Duodenal mucosa (tissue), 2 donors: ENCODE data around the gene GSG1L.

Experiments
- H3K27ac ChIP-seq: one replicate; pipeline ENCODE4 v1.7.0; 2013; ENCODE audit warnings: low read depth, low read length
- H3K27me3 ChIP-seq, 2 donors: one replicate each; pipeline ENCODE4 v1.7.0; 2013; ENCODE audit warnings: low read length in 2 of 2, control low read depth in 1 of 2; ENCODE audit not compliant: insufficient read depth in 2 of 2, control insufficient read depth in 1 of 2
- H3K36me3 ChIP-seq, 2 donors: one replicate each; pipeline ENCODE4 v1.7.0; 2013; ENCODE audit warnings: low read length in 2 of 2, control low read depth in 1 of 2; ENCODE audit not compliant: insufficient read depth in 2 of 2, control insufficient read depth in 1 of 2
- H3K4me1 ChIP-seq, 2 donors: one replicate each; pipeline ENCODE4 v1.7.0; 2013; ENCODE audit warnings: low read length in 2 of 2, control low read depth in 1 of 2; ENCODE audit not compliant: insufficient read depth in 2 of 2, control insufficient read depth in 1 of 2
- H3K4me3 ChIP-seq, 2 donors: one replicate each; pipeline ENCODE4 v1.7.0; 2013; ENCODE audit warnings: low read length in 2 of 2, low read depth in 1 of 2
- H3K9ac ChIP-seq, 2 donors: one replicate each; pipeline ENCODE4 v1.7.0; 2013; ENCODE audit warnings: low read length in 2 of 2, low read depth in 1 of 2
- H3K9me3 ChIP-seq, 2 donors: one replicate each; pipeline ENCODE4 v1.7.0; 2013; ENCODE audit warnings: low read length in 2 of 2, control low read depth in 1 of 2; ENCODE audit not compliant: control insufficient read depth in 1 of 2

GSG1L gene

DNA sequence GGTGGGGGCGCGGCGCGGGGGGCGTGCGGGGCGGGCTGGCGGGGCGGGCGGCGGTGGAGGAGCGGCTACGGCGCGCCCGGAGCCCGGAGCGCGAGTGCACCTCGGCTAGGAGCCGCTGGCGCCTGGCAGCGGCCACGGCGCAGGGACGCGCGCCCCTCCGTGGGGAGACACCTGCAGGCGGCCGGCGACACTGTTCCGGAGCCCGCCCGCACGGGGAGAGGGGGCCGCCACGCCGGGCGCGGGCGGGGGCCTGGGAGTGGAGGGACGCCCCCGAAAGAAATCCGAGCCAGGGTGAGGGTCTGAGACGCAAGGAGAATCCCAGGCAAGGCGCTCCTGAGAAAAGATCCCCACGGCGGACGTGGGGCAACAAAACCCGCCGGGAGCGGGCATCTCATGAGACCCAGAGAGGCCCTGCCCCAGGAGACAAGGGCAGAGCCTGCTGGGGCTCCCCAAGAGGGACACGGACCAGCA, at the start of gene GSG1L:
Gene GSG1L, minus strand, starts transcription at position 124 of the 471 bp plus-strand sequence. CDS start 290 bp downstream, outside the sequence.
- Histone ChIP-seq H3K4me1 (no peaks in the 10 kb centered on the region), H3K9ac (no peak within 1 kb of the TSS), H3K4me3 (no peak within 1 kb of the TSS), H3K9me3 (no peaks in the 10 kb centered on the region), H3K27ac (no peak within 1 kb of the TSS), H3K36me3 (no peaks in the 10 kb centered on the region), H3K27me3 (peaks cover 27 to 37% of the 10 kb centered on the region in 2 donors)

DNA sequence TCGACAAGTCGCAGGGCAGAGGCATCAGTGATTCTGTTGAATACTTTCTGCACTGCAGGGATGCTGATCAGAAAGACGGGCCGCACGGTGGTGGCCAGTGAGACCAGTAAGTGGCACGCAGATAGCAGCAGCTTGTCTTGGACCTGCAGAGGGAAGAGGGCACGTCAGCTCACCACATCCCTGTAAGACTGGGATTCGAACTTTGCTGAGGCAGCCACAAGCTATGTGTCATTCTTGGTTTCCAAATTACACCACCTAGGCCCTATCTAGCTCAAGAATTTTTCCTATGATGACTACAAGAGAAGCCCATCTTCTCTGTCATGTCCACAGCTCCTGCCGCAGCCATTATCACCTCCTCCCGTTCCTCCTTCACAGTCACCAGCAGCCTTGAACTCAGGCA, 49.4 kb upstream of the GSG1L start:
- Histone ChIP-seq H3K9ac (no peak overlapping the region), H3K4me1 (peaks cover 3 to 7% of the 10 kb centered on the region in 2 donors), H3K4me3 (no peak overlapping the region), H3K27me3 (no peaks in the 10 kb centered on the region), H3K36me3 (peaks cover 44 to 83% of the 10 kb centered on the region in 2 donors), H3K9me3 (no peaks in the 10 kb centered on the region), H3K27ac (no peak overlapping the region)

DNA sequence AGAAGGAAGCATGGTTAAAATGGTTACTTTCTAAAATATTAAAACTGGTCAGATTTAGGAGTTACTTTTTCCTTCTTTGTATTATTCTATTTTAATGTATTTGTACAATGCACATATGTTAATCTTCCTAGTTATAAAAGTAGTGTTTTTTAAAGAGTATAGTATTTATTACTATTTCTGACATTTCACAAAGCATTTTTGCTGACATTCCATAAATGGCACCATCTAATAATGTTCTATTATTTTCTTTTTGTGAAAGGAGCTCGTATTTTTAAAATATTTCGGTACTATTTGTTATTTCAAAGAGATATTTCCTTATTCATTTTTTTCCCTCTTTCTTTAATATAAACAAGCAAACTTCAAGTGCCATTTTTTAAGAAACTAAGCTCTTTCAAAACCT, 47.5 kb upstream of the GSG1L start:
- Histone ChIP-seq H3K9ac (no peak overlapping the region), H3K36me3 (peaks cover 55 to 85% of the 10 kb centered on the region in 2 donors), H3K27me3 (no peaks in the 10 kb centered on the region), H3K27ac (no peak overlapping the region), H3K4me1 (peaks cover 3 to 7% of the 10 kb centered on the region in 2 donors), H3K4me3 (no peak overlapping the region), H3K9me3 (no peaks in the 10 kb centered on the region)

DNA sequence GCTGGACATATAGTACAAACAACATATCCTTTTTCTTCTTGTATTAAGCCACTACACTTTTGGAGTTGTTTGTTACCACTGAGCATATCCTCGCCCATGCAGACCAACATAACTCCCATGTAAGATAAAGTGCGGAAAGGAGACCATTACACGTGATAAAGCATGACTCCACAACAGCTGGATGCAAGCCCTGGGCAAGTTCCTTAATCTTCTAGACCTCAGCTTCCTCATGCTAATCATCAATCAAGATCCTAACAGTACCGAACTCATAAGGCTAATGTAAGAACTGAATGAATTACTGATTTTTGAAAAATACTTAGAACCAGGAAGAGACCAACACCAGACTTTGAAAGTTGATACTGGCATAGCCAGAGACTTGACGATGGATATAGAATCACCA, 47.0 kb upstream of the GSG1L start:
- Histone ChIP-seq H3K27ac (no peak overlapping the region), H3K27me3 (no peaks in the 10 kb centered on the region), H3K4me1 (peaks cover 3 to 7% of the 10 kb centered on the region in 2 donors), H3K36me3 (peaks cover 60 to 86% of the 10 kb centered on the region in 2 donors), H3K9ac (no peak overlapping the region), H3K4me3 (no peak overlapping the region), H3K9me3 (no peaks in the 10 kb centered on the region)

DNA sequence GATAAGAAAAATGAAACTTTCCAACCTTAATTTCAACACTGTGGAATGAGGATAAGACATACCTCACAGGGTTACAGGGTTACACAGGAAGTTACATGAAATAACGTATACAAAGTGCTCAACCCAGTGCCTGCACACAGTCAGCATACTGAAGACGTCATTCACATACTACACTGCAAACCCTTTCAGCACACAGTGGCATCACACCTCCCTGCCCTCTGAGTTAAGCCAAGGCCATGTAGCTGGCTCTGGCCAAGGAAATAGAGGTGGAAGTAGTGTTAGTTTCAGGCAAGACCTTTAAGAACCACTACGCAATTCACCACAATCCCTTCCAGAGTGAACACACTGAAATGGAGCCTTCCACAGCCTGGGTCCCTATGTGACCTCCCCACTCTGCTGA, 46.6 kb upstream of the GSG1L start:
- Histone ChIP-seq H3K4me3 (no peak overlapping the region), H3K27me3 (no peaks in the 10 kb centered on the region), H3K9me3 (no peaks in the 10 kb centered on the region), H3K9ac (no peak overlapping the region), H3K27ac (no peak overlapping the region), H3K36me3 (peaks cover 64 to 86% of the 10 kb centered on the region in 2 donors), H3K4me1 (peaks cover 3 to 7% of the 10 kb centered on the region in 2 donors)

DNA sequence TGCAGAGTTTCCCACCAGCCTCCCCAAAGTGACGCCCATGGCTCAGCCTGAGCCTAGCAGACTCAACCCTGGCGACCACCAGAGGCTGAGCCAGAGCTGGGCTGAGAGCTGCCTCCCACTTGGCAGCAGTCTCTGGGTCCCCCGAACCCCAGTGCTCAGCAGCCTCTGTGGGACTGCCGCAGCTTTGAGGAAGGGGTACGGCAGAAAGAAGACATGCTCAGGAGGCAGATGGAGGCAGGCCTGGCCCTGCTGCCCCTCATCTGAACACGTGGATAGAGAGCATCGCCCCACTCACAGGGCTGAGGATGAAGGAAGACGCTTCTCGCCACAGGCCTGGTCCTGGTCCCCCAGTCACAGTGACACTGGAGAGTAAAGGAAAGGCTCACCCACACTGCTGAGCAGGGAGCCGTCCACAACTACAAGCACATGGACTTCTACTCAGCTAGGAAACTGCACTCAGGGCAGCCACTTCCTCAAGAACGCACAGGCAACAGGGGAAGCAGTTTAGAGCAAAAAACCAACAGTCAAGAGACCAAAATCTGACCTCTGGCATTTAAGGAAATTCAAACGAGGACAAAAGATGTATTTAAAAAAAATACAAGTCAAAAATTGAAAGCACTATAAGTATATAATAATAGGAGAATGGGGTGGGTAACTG, 45.2 kb upstream of the GSG1L start:
- Histone ChIP-seq H3K36me3 (peaks cover 73 to 90% of the 10 kb centered on the region in 2 donors), H3K9me3 (no peaks in the 10 kb centered on the region), H3K4me3 (no peak overlapping the region), H3K4me1 (peaks cover 3 to 7% of the 10 kb centered on the region in 2 donors), H3K9ac (no peak overlapping the region), H3K27ac (no peak overlapping the region), H3K27me3 (no peaks in the 10 kb centered on the region)

DNA sequence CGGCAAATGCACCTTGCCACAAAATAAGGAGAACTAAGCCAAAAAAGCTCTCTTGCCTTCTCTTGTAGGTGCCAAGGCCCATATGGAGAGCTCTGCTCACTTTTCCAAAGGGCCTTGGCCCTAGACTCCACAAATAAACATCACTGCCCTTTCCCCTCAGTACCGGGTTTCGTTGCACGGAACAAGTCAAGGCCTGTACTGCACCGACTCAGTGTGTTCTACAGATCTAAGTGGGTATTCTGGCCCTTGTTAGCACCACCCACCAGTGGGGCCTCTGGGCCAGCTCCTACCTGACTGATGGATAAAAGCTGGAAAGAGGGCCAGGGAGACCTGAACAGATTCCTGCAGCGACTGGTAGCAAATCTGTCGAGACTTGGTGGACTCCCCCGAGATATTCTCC, 43.7 kb upstream of the GSG1L start:
- Histone ChIP-seq H3K4me1 (peaks cover 3 to 7% of the 10 kb centered on the region in 2 donors), H3K9ac (no peak overlapping the region), H3K27ac (no peak overlapping the region), H3K4me3 (no peak overlapping the region), H3K36me3 (peaks cover 73 to 92% of the 10 kb centered on the region in 2 donors), H3K9me3 (no peaks in the 10 kb centered on the region), H3K27me3 (no peaks in the 10 kb centered on the region)

DNA sequence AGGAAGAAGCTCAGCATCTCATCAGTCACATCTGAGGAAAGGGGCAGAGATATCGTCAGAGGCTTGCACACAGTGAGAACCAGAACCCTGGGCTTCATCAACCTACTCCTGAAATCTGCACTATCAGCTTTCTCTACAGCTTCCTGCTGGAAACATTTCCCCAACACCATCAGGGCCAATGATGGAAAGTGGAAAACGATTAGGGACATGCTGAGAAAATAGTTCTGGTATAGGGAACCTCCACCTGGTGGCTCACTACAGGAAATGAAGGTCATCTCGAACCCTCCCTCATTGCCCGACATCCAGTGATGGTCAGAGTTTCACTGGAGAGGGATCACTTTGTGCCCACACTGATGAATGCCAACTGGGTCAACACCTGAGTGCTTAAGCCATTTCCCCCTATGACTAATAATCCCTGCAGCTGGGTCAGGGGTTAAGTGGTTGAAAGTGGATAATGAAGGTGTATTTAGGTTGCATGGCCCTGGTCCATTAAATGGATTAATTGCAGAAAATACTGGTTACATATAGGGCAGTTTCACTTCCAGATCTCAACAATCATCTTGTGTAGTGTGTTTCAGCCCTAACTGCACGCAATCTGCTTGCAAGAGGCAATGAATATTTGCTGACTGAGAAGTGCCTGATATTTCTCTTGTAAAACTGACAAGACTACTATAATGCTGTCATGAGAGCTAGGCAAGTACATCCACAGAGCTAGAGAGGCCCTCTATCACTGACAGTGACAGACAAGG, 43.1 kb upstream of the GSG1L start:
- no peak overlapping the region for H3K9ac ChIP-seq
- H3K36me3 ChIP-seq = peaks cover 73 to 92% of the 10 kb centered on the region in 2 donors
- no peak overlapping the region for H3K4me3 ChIP-seq
- H3K4me1 ChIP-seq = peaks cover 3 to 7% of the 10 kb centered on the region in 2 donors
- no peak overlapping the region for H3K27ac ChIP-seq
- no peaks in the 10 kb centered on the region for H3K9me3 ChIP-seq
- no peaks in the 10 kb centered on the region for H3K27me3 ChIP-seq

DNA sequence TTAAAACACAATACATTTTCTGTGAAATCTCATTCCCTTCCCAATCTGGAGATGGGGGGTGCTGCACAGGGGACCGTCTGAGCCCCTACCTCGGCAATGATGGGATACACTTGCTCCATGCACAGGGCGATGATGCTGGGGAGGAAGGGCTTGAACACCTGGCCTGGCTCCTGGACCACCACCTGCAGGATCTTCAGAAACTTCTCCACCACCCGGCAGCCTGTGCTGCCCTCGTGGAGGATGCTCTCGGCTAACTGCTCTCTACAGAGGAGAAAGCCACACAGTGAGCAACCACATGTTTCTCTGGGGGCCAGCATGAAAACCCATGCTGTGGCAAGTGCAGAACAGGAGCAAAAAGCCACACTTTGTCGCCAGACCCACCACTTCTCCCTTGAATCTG, 42.4 kb upstream of the GSG1L start:
- Histone ChIP-seq H3K4me3 (no peak overlapping the region), H3K9ac (no peak overlapping the region), H3K27ac (no peak overlapping the region), H3K27me3 (no peaks in the 10 kb centered on the region), H3K4me1 (peaks cover 3 to 7% of the 10 kb centered on the region in 2 donors), H3K36me3 (peaks cover 77 to 94% of the 10 kb centered on the region in 2 donors), H3K9me3 (no peaks in the 10 kb centered on the region)

DNA sequence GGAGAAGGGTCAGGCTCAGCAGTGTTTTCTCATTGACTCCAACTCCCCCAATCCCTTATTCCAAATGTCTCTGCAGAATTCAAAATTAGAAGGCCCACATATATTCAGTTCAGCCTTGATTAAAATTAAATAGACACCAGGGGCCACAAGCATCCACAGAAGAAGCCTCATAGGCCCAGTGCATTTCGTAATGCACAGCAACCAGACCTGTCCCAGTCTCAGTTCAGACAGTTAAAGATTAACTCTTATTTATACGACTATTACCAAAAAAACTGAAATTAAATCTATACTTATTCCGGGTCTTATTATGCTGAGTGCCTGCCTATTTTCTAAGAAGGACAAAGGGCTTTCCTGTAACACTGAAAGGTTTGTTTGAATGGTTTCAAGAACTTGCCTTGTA, 41.8 kb upstream of the GSG1L start:
- H3K9ac ChIP-seq = no peak overlapping the region
- H3K4me1 ChIP-seq = peaks cover 3 to 4% of the 10 kb centered on the region in 2 donors
- no peak overlapping the region for H3K27ac ChIP-seq
- H3K4me3 ChIP-seq = no peak overlapping the region
- no peaks in the 10 kb centered on the region for H3K27me3 ChIP-seq
- H3K9me3 ChIP-seq = no peaks in the 10 kb centered on the region
- peaks cover 84 to 95% of the 10 kb centered on the region in 2 donors for H3K36me3 ChIP-seq
